Measurements from ENCODE around the gene ANP32B.

Gene ANP32B

DNA sequence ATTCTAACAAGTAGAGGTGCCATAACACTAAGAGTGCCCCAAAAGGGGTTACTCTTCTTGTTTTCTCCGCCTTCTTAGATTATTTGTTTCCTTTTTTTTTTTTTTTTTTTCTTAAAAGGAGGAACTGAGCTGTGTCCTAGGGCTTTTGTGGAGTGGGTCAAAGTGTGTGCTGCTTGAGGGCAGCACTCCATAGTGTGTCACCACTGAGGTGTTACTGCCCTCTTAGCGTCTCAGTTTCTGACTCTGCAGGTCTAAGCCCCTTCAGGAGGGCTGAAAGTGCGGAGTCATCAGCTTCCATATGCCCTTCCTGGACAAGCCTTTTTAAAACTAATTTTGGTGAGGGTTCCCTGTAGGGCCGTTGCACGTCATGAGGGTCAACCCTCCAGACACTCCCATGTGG, 60.8 kb downstream of the ANP32B start:
- no peak for DNase-seq (ENCODE audit: low read depth)
- H3K4me3 ChIP-seq (ENCODE audit: low read depth, low read length) = no peak overlapping the region
- TF ChIP-seq, protein P1, sequence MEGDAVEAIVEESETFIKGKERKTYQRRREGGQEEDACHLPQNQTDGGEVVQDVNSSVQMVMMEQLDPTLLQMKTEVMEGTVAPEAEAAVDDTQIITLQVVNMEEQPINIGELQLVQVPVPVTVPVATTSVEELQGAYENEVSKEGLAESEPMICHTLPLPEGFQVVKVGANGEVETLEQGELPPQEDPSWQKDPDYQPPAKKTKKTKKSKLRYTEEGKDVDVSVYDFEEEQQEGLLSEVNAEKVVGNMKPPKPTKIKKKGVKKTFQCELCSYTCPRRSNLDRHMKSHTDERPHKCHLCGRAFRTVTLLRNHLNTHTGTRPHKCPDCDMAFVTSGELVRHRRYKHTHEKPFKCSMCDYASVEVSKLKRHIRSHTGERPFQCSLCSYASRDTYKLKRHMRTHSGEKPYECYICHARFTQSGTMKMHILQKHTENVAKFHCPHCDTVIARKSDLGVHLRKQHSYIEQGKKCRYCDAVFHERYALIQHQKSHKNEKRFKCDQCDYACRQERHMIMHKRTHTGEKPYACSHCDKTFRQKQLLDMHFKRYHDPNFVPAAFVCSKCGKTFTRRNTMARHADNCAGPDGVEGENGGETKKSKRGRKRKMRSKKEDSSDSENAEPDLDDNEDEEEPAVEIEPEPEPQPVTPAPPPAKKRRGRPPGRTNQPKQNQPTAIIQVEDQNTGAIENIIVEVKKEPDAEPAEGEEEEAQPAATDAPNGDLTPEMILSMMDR (conservative IDR thresholded peaks at IDR 0.05; ENCODE audit: low read depth, low read length) = no peak

DNA sequence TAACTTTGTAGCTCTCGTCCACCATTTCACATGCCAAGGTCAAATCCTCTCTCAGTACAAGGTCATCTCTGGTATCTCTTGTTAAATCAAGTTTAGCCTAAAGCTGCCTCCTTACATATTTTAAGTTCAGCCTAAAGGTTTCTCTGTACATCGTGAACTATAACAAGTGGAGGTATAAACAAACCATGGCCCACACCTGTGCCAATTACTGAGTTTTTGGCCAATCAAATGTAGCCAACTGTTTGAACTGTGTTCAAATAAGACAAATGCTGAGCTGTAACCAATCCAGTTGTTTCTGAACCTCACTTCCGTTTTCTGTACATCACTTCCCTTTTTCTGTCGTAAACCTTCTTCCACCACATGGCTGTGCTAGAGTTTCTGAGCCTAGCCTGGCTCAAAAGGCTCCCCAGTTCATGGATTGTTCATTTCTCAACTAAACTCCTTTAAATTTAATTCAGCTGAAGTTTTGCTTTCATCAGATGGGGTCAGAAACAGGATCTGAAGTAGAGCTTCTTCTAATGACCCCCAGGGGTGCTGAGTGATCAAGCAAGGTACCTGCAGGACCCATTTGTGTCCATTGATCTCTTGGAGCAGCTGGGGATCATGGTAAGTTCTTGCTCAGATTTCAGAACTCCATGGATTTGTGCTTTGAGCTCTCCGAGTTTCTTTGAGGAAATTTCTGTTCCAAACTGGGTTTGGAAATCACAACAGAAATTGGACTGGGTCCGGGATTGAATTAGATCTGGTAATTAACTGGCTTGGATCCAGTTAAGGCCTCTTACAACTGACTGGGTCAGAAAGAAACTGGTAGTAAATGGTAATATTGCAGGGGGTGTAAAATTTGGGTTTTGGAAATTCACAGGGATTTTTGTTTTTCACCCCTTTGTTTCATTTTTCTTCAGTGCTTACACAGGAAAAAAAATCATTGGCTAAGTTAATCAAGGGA, 62.4 kb downstream of the ANP32B start:
- H3K4me3 ChIP-seq (ENCODE audit: low read depth, low read length) = no peak overlapping the region
- no peak for DNase-seq (ENCODE audit: low read depth)
- TF ChIP-seq, protein P1 (conservative IDR thresholded peaks at IDR 0.05; ENCODE audit: low read depth, low read length) = no peak

DNA sequence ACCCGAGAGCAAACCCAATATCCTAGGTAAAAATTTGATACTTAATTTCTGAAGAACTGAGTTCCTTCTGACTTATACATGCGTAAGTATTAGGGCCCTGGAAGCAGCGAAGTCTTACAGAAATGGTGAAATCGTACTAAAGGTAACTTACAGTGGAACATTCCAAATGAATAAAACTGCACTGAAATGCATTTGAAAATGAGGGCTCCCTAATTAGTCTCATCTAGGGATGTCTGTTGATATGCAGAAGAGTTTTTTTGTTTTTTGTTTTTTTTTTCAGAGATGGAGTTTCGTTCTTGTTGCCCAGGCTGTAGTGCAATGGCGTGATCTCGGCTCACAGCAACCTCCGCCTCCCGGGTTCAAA, 63.0 kb downstream of the ANP32B start:
- no peak overlapping the region for H3K4me3 ChIP-seq (ENCODE audit: low read depth, low read length)

DNA sequence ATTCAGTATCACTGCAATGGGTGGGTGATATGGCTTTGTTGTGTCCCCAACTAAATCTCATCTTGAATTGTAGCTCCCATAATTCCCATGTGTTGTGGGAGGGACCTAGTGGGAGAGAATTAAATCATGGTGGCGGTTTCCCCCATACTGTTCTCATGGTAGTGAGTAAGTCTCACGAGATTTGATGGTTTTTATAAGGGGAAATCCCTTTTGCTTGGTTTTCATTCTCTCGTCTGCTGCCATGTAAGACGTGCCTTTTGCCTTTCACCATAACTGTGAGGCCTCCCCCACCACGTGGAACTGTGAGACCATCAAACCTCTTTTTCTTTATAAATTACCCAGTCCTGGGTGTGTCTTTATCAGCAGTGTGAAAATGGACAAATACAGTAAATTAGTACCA, 63.9 kb downstream of the ANP32B start:
- no peak for DNase-seq (ENCODE audit: low read depth)
- no peak overlapping the region for H3K4me3 ChIP-seq (ENCODE audit: low read depth, low read length)
- TF ChIP-seq, protein P1 (conservative IDR thresholded peaks at IDR 0.05; ENCODE audit: low read depth, low read length) = no peak

More for the DNA sequence above, 63.0 kb downstream of the ANP32B start:
- TF ChIP-seq, protein P1 (conservative IDR thresholded peaks at IDR 0.05; ENCODE audit: low read depth, low read length) = no peak
- no peak for DNase-seq (ENCODE audit: low read depth)

DNA sequence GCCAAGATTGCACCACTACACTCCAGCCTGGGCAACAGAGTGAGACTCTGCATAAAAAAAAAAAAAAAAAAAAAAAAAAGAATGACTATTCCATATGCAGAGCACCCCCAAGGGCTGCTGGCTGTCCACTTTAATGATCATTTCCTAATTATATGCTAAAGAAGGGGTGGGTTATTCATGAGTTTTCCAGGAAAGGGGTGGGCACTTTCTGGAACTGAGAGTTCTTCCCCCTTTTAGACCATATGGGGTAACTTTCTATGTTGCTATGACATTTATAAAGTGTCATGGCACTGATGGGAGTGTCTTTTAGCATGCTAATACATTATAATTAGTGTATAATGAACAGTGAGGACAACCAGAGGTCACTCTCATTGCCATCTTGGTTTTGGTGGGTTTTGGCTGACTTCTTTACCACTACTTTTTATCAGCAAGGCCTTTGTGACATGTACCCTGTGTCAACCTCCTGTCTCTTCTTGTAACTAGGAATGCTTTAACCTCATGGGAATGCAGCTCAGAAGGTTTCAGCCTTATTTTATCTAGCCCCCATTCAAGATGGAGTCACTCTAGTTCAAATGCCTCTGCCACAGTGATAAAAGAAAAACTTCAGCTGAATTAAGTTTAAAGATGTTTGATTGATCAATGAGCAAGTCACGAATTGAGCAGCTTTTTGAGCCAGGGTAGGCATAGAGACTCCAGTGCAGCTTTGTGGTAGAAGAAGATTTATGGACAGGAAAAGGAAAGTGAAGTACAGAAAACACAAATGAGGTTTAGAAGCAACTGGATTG, 66.3 kb downstream of the ANP32B start:
- TF ChIP-seq, protein P1 (conservative IDR thresholded peaks at IDR 0.05; ENCODE audit: low read depth, low read length) = no peak
- no peak for DNase-seq (ENCODE audit: low read depth)
- no peak overlapping the region for H3K4me3 ChIP-seq (ENCODE audit: low read depth, low read length)

DNA sequence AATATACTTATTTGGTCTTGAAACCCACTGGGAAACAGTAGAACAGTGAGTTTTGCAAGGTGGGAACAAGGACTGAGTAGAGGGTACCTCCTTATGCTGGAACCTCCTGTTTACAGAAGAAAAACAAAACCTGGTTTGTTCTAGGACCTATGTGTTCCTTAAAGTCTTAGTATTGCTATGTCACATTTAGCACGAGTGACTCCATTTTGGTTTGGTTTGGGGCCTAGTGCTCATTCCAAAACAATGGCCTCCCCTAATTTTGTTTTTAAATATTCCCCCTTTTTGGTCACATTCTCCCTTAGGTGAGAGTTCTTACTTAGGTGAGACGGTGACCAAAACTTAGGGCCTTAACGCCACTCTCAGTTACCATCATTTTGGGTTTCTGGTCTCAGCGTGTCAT, 67.2 kb downstream of the ANP32B start:
- no peak overlapping the region for H3K4me3 ChIP-seq (ENCODE audit: low read depth, low read length)
- TF ChIP-seq, protein P1 (conservative IDR thresholded peaks at IDR 0.05; ENCODE audit: low read depth, low read length) = no peak
- no peak for DNase-seq (ENCODE audit: low read depth)
